HepG2 (cell line): ENCODE results near the gene AOX1. TPM values are rescaled to one million over a fixed set of nuclear protein-coding genes. Genes with fewer than 3 reads are reported as not detected.

Experiments used
- ATAC-seq: fragments of 200-7000 bp; cut with Tn5 transposase; 3 replicates; pipeline ENCODE4 v1.9.1; 2020; ENCODE audit warnings: mild to moderate bottlenecking, moderate library complexity
- BruUV-seq: library from RNA; stranded (reverse); fragments of 400-500 nt; replicated peaks from 2 replicates; lab custom pipeline; 2021; lab: Mats Ljungman, UMichigan
- CTCF ChIA-PET: fragments of 300-600 bp; formaldehyde crosslinking; extraction: SDS; loops from one replicate; lab custom pipeline; 2021; ENCODE audit warnings: low total read pairs, inconsistent platforms, low intra/inter-chr PET ratio; lab: Yijun Ruan, JAX
- POLR2A ChIA-PET: fragments of 350-600 bp; sonication (Branson Sonifier 250); formaldehyde crosslinking; loops from one replicate; lab custom pipeline; 2020; ENCODE audit warnings: antibody characterized with exemption, inconsistent platforms; lab: Yijun Ruan, JAX
- DNase-seq: peaks from one replicate; pipeline ENCODE4 v3.0.0-alpha.2; 2015; ENCODE audit warnings: low spot score
- FAIRE-seq: peaks from 3 replicates; lab custom pipeline; 2011; peaks lifted over from hg19 to GRCh38; lab: Jason Lieb, UNC
- H2AFZ ChIP-seq: one replicate; pipeline ENCODE4 v1.6.1; 2011; ENCODE audit warnings: low read length, inconsistent platforms
- H3K27ac ChIP-seq: fragments of 300-600 bp; 3 replicates; pipeline ENCODE4 v1.8.0; 2011; ENCODE audit warnings: mixed run types, mild to moderate bottlenecking, mixed read lengths, low read length, inconsistent platforms; ENCODE audit not compliant: insufficient read depth; ENCODE audit errors: extremely low read length
- H3K27me3 ChIP-seq, 2 experiments: fragments of 200-600 bp in 1 of 2; 2 replicates in 1 of 2; 3 replicates in 1 of 2; pipeline versions ENCODE4 v1.6.0 to v1.8.0; 2011; ENCODE audit warnings: low read length in 2 of 2, mild to moderate bottlenecking in 2 of 2, moderate library complexity in 2 of 2, inconsistent platforms in 1 of 2; ENCODE audit not compliant: insufficient read depth in 2 of 2, control insufficient read depth in 1 of 2
- H3K36me3 ChIP-seq, 2 experiments: fragments of 200-600 bp in 1 of 2; replicated peaks in 1 of 2; 2 replicates in 1 of 2; 3 replicates in 1 of 2; pipeline versions ENCODE4 v1.5.1 to v1.8.0; 2011; ENCODE audit warnings: low read length in 2 of 2, inconsistent platforms in 1 of 2; ENCODE audit not compliant: insufficient read depth in 2 of 2, control insufficient read depth in 1 of 2
- H3K4me1 ChIP-seq: 2 replicates; pipeline ENCODE4 v1.5.1; 2012; ENCODE audit warnings: low read length, inconsistent platforms; ENCODE audit not compliant: insufficient read depth
- H3K4me2 ChIP-seq: 2 replicates; pipeline ENCODE4 v1.6.0; 2011; ENCODE audit warnings: low read depth, low read length, inconsistent platforms
- H3K4me3 ChIP-seq, 3 experiments: fragments of 200-600 bp in 1 of 3; sonication (generic), shearing (Covaris generic) in 1 of 3; replicated peaks in 1 of 3; 2 replicates each; pipeline ENCODE4 v1.5.1; 2011 to 2016; ENCODE audit warnings: low read length in 3 of 3, inconsistent platforms in 2 of 3, low read depth in 2 of 3, mild to moderate bottlenecking in 2 of 3, control low read depth in 1 of 3, mixed read lengths in 1 of 3; ENCODE audit not compliant: insufficient read depth in 1 of 3
- H3K79me2 ChIP-seq: one replicate; pipeline ENCODE4 v1.6.1; 2011; ENCODE audit warnings: low read length, inconsistent platforms; ENCODE audit not compliant: insufficient read depth
- H3K9ac ChIP-seq: 2 replicates; pipeline ENCODE4 v1.6.0; 2011; ENCODE audit warnings: mild to moderate bottlenecking, low read depth, low read length, inconsistent platforms; ENCODE audit not compliant: insufficient read depth
- H3K9me3 ChIP-seq: 2 replicates; pipeline ENCODE4 v1.5.1; 2012; ENCODE audit warnings: mild to moderate bottlenecking, low read length
- H4K20me1 ChIP-seq: 2 replicates; pipeline ENCODE4 v1.6.0; 2011; ENCODE audit warnings: inconsistent platforms, mild to moderate bottlenecking, low read length, moderate library complexity; ENCODE audit not compliant: insufficient read depth
- ATF1 ChIP-seq: IDR thresholded peaks from 2 replicates; pipeline ENCODE4 v1.6.1; 2016; ENCODE audit warnings: mild to moderate bottlenecking, control low read depth
- ZMYM2 ChIP-seq: sonication (generic); formaldehyde crosslinking; IDR thresholded peaks from 2 replicates; pipeline ENCODE4 v1.8.0; 2022; ENCODE audit warnings: mild to moderate bottlenecking, missing genetic modification reagents
- ZNF317 ChIP-seq: sonication (generic); formaldehyde crosslinking; IDR thresholded peaks from 2 replicates; pipeline ENCODE4 v1.5.0; 2020; ENCODE audit warnings: mild to moderate bottlenecking, missing genetic modification reagents
- WGBS: methylation state at CpG from one replicate; pipeline ENCODE4 v1.1.6; 2017; ENCODE audit warnings: low lambda C conversion rate; 5-methylcytosine and 5-hydroxymethylcytosine counted together
- in situ Hi-C: cut with HindIII; loops from 2 replicates; pipeline ENCODE4 v1.10.0; 2017; ENCODE audit warnings: low pct_unique_long_range_greater_than_20kb; ENCODE audit not compliant: extremely low pct_ligation_motif_present
- intact Hi-C: fragments of 100-400 bp; cut with micrococcal nuclease; formaldehyde crosslinking; loops from one replicate; pipeline ENCODE4 v1.10.0; 2022; ENCODE audit not compliant: unreplicated experiment
- polyA plus RNA-seq, 8 experiments: library from polyadenylated mRNA; depleted of rRNA in 3 of 8; stranded (reverse) in 7 of 8; unstranded in 1 of 8; fragments of >200 nt; fragmentation: Illumina TruSeq in 4 of 8; extraction: Trizol in 4 of 8; gene quantifications; 2 replicates each; pipeline versions ENCODE4 v1.2.1 to v1.2.3, GENCODE V29; 2011 to 2016; ENCODE audit warnings: low read depth in 4 of 8, missing spikeins in 1 of 8, mixed read lengths in 1 of 8; ENCODE audit not compliant: insufficient read depth in 1 of 8
- total RNA-seq, 5 experiments: library from RNA; depleted of rRNA; stranded (reverse); fragments of >200 nt; fragmentation: Illumina TruSeq; extraction: Trizol; gene quantifications; 2 replicates each; pipeline ENCODE4 v1.2.3, GENCODE V29; 2016; ENCODE audit warnings: low read depth in 1 of 5
- TF ChIP-seq, protein P1 (sequence below), 2 experiments: sonication (generic) in 1 of 2; formaldehyde crosslinking in 1 of 2; IDR thresholded peaks; 2 replicates each; pipeline versions ENCODE4 v1.4.0 to v1.6.1; 2016 to 2020; ENCODE audit warnings: borderline replicate concordance in 1 of 2, low read depth in 1 of 2, mild to moderate bottlenecking in 1 of 2, missing genetic modification reagents in 1 of 2
- TF ChIP-seq, protein P2 (sequence below): sonication (generic); formaldehyde crosslinking; IDR thresholded peaks from 2 replicates; pipeline ENCODE4 v1.4.0; 2020; ENCODE audit warnings: missing genetic modification reagents, mild to moderate bottlenecking, borderline replicate concordance
- TF ChIP-seq, protein P3 (sequence below): sonication (generic); formaldehyde crosslinking; IDR thresholded peaks from 2 replicates; pipeline ENCODE4 v1.4.0; 2020; ENCODE audit warnings: mild to moderate bottlenecking, missing genetic modification reagents, borderline replicate concordance

The AOX1 gene
- total and polyA plus RNA-seq, 2 of the 13 experiments (the other 11 are each of a cell fraction or from before 2014, with no cell fraction given) = 9.2 to 18.0 TPM

DNA sequence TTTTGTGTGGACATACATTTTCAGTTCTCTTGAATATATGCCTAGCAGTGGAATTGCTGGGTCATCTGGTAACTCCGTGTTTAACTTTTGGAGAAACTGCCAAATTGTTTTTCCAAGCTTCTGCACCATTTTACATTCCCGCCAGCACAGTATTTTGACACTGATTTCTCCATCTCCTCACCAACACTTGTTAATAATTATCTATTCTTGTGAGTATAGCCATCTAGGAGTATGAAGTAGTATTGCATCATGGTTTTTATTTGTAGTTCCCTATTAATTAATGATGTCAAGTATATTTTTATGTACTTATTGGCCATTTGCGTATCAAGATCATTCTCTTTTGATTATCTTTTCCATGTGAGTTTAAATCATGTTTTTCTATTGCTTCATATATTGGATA, 17.9 kb upstream of the AOX1 start (continued):
- TF ChIP-seq, protein P1, sequence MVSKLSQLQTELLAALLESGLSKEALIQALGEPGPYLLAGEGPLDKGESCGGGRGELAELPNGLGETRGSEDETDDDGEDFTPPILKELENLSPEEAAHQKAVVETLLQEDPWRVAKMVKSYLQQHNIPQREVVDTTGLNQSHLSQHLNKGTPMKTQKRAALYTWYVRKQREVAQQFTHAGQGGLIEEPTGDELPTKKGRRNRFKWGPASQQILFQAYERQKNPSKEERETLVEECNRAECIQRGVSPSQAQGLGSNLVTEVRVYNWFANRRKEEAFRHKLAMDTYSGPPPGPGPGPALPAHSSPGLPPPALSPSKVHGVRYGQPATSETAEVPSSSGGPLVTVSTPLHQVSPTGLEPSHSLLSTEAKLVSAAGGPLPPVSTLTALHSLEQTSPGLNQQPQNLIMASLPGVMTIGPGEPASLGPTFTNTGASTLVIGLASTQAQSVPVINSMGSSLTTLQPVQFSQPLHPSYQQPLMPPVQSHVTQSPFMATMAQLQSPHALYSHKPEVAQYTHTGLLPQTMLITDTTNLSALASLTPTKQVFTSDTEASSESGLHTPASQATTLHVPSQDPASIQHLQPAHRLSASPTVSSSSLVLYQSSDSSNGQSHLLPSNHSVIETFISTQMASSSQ (IDR thresholded peaks at IDR 0.05; ENCODE audit: low read depth) = no peak
- TF ChIP-seq, protein P1 (CRISPR knock-in tag; IDR thresholded peaks at IDR 0.05; ENCODE audit: borderline replicate concordance) = no peak
- TF ChIP-seq ATF1 (CRISPR knock-in tag) (no peak), ZNF317 (CRISPR knock-in tag) (no peak)
- TF ChIP-seq, protein P2, sequence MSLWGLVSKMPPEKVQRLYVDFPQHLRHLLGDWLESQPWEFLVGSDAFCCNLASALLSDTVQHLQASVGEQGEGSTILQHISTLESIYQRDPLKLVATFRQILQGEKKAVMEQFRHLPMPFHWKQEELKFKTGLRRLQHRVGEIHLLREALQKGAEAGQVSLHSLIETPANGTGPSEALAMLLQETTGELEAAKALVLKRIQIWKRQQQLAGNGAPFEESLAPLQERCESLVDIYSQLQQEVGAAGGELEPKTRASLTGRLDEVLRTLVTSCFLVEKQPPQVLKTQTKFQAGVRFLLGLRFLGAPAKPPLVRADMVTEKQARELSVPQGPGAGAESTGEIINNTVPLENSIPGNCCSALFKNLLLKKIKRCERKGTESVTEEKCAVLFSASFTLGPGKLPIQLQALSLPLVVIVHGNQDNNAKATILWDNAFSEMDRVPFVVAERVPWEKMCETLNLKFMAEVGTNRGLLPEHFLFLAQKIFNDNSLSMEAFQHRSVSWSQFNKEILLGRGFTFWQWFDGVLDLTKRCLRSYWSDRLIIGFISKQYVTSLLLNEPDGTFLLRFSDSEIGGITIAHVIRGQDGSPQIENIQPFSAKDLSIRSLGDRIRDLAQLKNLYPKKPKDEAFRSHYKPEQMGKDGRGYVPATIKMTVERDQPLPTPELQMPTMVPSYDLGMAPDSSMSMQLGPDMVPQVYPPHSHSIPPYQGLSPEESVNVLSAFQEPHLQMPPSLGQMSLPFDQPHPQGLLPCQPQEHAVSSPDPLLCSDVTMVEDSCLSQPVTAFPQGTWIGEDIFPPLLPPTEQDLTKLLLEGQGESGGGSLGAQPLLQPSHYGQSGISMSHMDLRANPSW = no peak

DNA sequence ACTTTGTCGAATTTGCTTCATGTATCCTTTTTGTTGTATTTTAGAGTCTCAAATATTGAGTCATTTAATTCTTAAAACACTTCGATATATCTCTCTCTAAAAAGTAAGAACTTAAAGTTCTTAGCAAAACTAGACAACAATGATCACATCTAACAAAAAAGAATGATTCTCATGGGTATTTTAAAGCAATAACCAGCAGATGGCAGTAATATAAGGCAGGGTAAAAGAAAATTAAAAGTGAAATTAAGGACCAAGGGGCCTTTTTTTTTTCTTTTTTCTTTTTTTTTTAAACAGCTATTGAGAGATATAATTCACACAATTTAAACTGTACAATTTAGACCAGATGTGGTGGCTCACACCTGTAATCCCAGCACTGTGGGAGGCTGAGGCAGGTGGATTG, 9.9 kb upstream of the AOX1 start:
- in situ Hi-C loops = loop anchor here (5.0 kb wide), 1 partner anchor 131 kb away; no protein-coding TSS in a partner anchor
- TF ChIP-seq ZMYM2 = no peak
- TF ChIP-seq, protein P3, sequence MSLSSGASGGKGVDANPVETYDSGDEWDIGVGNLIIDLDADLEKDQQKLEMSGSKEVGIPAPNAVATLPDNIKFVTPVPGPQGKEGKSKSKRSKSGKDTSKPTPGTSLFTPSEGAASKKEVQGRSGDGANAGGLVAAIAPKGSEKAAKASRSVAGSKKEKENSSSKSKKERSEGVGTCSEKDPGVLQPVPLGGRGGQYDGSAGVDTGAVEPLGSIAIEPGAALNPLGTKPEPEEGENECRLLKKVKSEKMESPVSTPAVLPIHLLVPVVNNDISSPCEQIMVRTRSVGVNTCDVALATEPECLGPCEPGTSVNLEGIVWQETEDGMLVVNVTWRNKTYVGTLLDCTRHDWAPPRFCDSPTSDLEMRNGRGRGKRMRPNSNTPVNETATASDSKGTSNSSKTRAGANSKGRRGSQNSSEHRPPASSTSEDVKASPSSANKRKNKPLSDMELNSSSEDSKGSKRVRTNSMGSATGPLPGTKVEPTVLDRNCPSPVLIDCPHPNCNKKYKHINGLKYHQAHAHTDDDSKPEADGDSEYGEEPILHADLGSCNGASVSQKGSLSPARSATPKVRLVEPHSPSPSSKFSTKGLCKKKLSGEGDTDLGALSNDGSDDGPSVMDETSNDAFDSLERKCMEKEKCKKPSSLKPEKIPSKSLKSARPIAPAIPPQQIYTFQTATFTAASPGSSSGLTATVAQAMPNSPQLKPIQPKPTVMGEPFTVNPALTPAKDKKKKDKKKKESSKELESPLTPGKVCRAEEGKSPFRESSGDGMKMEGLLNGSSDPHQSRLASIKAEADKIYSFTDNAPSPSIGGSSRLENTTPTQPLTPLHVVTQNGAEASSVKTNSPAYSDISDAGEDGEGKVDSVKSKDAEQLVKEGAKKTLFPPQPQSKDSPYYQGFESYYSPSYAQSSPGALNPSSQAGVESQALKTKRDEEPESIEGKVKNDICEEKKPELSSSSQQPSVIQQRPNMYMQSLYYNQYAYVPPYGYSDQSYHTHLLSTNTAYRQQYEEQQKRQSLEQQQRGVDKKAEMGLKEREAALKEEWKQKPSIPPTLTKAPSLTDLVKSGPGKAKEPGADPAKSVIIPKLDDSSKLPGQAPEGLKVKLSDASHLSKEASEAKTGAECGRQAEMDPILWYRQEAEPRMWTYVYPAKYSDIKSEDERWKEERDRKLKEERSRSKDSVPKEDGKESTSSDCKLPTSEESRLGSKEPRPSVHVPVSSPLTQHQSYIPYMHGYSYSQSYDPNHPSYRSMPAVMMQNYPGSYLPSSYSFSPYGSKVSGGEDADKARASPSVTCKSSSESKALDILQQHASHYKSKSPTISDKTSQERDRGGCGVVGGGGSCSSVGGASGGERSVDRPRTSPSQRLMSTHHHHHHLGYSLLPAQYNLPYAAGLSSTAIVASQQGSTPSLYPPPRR = no peak

More for the DNA sequence above, 9.9 kb upstream of the AOX1 start:
- BruUV-seq = no TSS peak
- intact Hi-C loops = loop anchor here (1.0 to 5.0 kb wide), 3 partner anchors 159 to 604 kb away; partner anchors contain the start of gene BZW1
- 56% methylated on average over 2 of the region's 2 CpGs for WGBS
- DNase-seq = no peak
- Histone ChIP-seq H3K27ac (no peak overlapping the region), H3K27me3 (no peaks in the 10 kb centered on the region), H2AFZ (no peak overlapping the region), H3K36me3 (peaks cover 1 to 8% of the 10 kb centered on the region in 2 experiments; a peak in 2 of 5 replicates), H3K9ac (no peak overlapping the region), H3K9me3 (no peaks in the 10 kb centered on the region), H3K4me2 (no peak overlapping the region), H3K4me1 (peaks cover 8% of the 10 kb centered on the region), H3K79me2 (no peaks in the 10 kb centered on the region), H4K20me1 (no peaks in the 10 kb centered on the region), H3K4me3 (no peak overlapping the region)
- no peak for ATAC-seq
- ChIA-PET CTCF (interaction anchor here (0.6 to 2.6 kb wide), 6 partner anchors 82 to 160 kb away, joined by 3 to 34 read pairs (median 7); no protein-coding TSS in a partner anchor), POLR2A (no interaction called here)
- no peak for FAIRE-seq
